GM21717 (cell line): ENCODE data around the gene MELTF.

ENCODE experiments used
- ATAC-seq: cut with Tn5 transposase; IDR thresholded peaks from one replicate; pipeline ENCODE4 v1.9.1; 2021; ENCODE audit warnings: mild to moderate bottlenecking, moderate library complexity; ENCODE audit not compliant: unreplicated experiment

MELTF gene

DNA sequence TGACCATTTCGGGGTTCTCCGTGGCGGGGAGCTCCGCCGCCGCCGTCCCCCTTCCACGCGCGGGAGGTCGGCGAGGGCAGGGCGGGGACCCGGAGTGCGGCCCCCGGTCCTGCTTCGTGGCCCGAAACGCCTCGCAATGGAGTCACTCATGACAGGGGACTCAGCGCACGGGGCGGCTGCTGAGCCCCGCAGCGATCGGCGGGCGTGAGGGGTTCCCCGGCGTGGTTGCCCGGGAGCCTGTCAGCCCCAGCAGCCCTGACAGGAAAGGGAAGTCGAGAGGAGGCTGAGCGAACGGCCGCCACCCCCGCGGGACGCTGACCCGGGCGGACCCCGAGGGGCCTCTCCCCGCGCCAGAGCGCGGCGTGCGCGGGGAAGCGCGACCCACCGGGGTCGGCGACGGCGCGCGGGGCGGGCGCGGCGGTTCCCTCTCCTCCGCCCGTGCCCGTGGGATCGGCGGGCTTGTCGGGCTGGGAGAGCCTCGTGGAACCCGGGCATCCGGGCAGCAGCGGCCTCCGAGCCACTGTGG, 60.4 kb downstream of the MELTF start:
- peak; percentile 36 for ATAC-seq

DNA sequence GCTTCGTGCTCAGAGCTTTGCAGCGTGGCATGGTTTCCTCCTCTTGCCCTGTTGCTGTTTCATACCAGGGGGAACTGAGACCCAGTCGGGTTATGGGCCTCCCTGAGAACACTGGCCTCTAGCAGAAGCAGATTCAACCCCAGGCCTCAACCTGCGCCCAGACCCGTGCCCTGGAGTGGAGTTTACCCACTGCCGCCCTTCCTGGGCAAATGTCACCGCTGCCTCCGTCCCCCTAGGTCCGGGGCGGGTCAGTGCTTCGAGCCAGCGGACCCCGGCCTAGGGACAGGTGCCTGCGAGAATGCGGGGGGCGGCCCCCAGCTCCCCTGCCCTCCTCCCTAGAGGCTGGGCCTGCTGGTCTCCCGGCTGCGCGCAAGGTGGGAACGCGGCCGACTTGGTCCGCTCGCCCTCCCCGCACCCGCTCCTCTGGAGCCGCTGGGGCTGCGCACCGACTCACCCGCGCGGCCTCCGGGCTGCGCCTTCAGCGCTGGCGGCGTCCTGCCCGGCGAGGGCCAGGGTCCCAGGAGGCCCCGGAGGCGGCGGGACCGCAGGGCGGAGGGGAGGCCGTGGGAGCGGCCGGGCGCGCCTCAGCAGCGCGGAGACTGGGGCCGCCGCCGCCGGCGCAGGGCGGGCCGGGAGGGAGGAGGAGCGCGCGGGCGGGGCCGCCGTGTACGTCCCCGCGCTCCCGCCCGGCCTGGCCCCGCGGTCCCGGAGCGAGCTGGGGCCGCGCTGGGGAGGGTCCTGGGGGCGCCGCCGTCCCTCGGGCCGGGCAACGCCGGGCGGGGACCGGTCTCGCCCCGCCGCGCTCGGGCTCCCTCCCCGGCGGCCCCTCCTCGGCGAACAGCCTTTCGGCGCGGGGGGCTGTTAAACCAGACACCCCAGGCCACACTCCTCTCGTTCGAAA, 61.1 kb downstream of the MELTF start, which contains the start of gene PIGZ:
PIGZ (minus strand) TSS at position 601 of the 901 bp plus-strand sequence. CDS start 16,802 bp downstream, outside the sequence.
- ATAC-seq, result peak; percentile 59

DNA sequence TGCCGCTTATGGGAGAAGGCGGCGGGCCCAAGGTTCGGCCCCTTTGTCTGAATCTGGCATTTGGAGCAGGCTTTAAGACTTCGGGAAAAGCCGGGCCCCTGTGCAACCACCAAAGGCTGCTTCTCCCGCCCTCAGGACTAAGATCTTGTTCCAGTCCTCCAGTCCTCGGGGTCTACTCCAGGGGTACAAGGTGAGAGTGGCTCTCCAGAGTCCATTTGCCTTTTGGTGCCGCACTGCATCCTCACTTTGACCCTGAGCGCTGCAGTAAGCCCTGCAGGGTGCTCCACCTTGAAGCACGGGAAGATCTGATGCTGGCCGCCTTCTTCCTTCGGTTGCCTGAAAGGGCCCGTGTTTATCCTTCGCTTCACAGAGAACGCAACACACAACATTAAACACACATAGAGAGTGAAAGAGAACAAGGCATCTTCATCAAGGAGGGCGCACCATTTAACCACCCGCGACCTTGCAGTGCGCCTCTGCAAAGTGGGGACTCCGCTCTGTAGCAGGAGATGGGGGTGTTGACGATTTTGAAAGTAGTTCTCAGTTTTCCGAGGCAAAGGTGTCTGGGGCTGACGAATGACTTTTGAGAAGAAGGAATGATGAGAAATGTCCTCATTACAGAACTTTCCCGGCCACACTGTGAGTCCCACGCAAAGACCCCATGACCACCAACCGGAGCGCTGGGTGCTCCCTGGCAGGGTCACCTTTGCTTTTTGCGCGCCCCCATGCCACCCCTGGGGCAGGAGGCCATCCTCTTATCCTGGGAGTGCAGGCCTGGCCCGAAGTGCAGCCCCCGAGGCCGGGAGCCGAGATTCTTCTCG, 62.0 kb downstream of the MELTF start:
- no peak for ATAC-seq

DNA sequence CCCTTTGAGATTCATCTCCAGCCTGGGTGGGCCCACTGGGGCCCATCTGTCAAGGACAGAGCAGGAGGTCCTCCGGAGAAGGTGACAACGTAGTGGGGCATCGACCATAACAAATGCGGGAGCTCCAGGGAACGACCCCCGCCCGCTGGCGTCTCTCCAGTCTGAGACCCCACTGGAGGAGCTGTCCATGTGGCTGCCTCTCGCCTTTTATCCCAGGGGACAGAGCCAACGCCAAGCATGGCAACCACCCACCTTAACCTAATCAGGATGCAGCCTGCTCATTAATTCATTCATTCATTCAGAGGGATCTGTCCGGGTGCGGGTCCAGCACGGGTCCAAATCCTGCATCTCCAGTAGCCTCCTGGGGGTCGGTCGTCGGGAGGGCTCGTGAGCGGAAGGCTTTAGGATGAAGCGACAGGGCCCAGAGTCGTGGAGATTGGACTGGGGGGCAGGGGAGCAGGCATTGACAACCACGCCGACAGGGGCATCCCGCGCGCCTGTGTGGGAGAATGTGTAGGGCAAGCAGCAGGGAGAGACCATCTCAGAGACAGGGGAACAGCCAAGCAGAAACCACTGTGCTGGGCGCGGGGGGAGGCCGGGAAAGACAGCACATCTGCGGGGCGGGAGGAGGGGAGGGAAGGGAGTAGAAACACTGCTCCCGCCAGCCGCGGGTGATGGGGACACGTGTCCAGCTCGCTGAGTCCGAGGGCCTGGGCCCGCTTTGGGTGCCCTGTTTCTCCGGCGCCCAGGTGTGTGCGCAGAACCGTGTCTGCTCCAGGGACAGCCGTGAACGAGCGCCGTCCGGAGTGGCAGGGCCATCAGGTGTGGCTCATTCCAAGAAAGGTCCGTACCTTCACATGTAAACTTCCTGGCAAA, 62.9 kb downstream of the MELTF start:
- ATAC-seq, result no peak

DNA sequence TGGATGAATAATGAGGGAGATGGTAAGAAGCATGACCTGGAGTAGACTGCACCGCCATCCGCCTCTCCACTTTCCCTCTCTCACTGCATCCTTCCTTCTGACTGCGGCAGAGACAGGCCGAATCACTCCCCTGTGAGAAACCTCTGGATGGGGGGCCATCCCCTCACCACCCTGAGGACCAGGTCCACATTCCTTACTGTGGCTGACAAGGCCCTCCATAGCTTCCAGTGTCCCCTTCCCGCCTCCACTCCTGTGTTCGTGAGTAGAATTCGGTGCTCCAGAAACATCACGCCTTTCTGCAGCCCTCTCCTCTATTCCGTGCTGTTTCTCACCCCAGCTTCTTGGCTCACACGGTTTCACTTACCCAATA, 63.8 kb downstream of the MELTF start:
- no peak for ATAC-seq

DNA sequence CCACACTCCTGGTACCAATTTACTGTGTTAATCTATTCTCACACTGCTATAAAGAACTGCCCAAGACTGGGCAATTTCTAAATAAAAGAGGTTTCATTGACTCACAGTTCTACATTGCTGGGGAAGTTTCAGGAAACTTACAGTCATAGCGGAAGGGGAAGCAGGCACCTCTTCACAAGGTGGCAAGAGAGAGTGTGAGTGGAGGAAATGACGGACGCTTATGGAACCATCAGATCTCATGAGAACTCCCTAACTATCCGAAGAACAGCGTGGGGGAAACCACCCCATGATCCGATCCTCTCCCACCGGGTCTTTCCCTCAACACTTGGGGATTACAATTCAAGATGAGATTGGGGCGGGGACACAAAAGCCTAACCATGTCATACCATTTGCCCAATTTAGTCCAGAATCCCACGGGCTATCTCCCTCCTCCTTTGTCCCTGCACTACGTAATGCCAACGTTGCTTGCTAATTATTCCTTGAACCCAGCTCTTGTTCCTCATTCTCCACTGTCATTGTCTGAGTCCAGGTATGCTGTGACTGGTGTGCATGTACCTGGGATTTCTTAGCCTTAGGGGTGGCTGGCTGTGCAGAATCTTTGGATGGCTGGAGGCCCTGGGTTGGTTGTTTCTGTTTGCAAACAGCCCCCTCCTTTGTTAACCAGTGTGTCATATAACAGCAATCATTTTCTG, 64.4 kb downstream of the MELTF start:
- no peak for ATAC-seq

DNA sequence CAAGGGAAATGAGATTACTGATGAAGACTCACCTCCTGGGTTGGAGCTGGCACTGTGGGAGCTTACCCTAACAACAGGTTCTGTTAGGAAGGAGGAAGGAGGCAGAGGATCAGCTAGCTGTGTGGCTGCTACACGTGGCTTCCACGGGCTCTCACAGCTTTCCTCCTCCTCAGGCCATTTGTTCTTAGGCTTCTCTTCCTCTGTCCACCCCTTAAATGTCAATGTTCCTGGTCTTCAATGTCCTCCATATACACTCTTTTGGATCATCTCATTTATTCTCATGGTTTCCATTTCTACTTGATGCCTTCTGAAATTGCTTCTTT, 66.0 kb downstream of the MELTF start:
- no peak for ATAC-seq

DNA sequence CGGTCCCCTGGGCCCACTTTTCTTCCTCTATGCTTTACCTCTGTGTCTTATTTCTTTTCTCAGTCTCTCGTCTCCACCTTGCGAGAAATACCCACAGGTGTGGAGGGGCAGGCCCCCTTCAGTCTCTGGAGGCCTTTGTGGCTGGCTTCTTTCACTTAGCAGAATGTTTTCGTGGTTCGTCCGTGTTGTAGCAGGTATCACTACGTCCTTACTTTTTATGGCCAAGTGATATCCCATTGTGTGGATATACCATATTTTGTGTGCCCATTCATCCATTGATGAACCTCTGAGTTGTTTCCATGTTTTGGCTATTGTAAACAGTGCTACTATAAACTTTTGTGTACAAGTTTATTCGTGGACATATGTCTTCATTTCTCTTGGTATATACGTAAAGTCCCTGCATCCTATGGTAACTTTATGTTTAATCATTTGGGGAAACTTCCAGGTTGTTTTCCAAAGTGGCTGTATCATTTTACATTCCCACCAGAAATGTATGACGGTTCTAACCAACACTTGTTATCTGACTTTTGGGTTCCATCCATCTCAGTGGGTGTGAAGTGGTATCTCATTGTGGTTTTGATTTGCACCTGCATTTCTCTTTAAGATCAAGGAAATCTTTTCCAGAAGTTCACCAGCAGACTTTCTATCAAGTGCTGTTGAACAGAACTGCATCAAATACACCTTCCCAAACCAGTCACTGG, 66.5 kb downstream of the MELTF start:
- ATAC-seq, result no peak

DNA sequence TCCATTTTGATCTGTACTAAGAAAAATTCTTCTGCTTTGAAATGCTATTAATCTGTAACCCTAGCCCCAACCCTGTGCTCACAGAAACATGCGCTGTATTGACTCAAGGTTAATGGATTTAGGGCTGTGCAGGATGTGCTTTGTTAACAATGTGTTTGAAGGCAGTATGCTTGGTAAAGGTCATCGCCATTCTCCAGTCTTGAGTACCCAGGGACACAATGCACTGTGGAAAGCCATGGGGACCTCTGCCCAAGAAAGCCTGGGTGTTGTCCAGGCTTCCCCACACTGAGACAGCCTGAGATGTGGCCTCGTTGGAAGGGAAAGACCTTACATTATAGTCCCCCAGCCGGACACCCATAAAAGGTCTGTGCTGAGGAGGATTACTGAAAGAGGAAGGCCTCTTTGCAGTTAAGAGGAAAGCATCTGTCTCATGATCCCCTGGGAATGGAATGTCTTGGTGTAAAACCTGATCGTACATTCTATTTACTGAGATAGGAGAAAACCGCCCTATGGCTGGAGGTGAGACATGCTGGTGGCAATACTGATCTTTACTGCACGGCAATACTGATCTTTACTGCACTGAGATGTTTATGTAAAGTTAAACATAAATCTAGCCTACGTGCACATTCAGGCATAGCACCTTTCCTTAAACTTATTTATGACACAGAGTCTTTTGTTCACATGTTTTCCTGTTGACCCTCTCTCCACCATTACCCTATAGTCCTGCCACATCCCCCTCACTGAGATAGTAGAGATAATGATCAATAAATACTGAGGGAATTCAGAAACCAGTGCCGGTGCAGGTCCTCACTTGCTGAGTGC, 67.3 kb downstream of the MELTF start:
- ATAC-seq, result no peak

DNA sequence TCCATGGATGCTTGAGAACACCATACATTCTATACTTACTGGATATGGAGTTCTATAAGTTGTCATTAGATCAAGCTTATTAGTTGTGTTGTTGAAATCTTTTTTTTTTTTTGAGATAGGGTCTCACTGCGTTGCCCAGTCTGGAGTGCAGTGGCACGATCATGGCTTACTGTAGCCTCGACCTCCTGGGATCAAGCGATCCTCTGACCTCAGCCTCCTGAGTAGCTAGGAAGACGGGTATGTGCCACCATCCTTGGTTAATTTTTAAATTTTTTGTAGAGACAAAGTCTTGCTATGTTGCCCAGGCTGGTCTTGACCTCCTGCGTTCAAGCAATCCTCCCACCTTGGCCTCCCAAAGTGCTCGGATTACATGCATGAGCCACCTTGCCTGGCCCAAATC, 74.8 kb downstream of the MELTF start:
- no peak for ATAC-seq
